ENCODE data around the gene MMP14. TPM values are rescaled to one million over a fixed set of nuclear protein-coding genes. Genes with fewer than 3 reads are reported as not detected.

The MMP14 gene
- total and polyA plus RNA-seq, 2 of the 8 experiments (the other 6 are each of a cell fraction or from before 2014, with no cell fraction given): 58.2 to 86.8 TPM

- H3K23ac ChIP-seq (ENCODE audit: insufficient read length): no peak overlapping the region
- no peak overlapping the region for H2BK5ac ChIP-seq (ENCODE audit: low read depth, low read length)
- DNase-seq (ENCODE audit: low read depth in 1 of 2, low spot score in 2 of 2) (no peak), FAIRE-seq (no peak)
- H3K9me3 ChIP-seq (ENCODE audit: insufficient read depth in 2 of 2, low read depth in 1 of 2, low read length in 1 of 2): no peaks in the 10 kb centered on the region
- H2AFZ ChIP-seq (ENCODE audit: low read length): no peak overlapping the region
- no peaks in the 10 kb centered on the region for H4K20me1 ChIP-seq (replicated peaks in 1 of 2; ENCODE audit: control insufficient read depth in 1 of 2, insufficient read depth in 2 of 2, low read length in 2 of 2)
- no peaks in the 10 kb centered on the region for H3K36me3 ChIP-seq (ENCODE audit: control insufficient read depth in 2 of 4, insufficient read depth in 4 of 4, low read length in 3 of 4)
- H3K56ac ChIP-seq (replicated peaks; ENCODE audit: insufficient read length, low read depth, low read length): no peak overlapping the region
- peak overlapping the region in 2 of 4 experiments; percentile 57 to 83; a peak in 2 of 8 replicates for H3K4me3 ChIP-seq (ENCODE audit: extremely low read depth in 1 of 4, insufficient read depth in 2 of 4, low read depth in 3 of 4, low read length in 4 of 4)
- H3K27ac ChIP-seq (ENCODE audit: low read depth, low read length): no peak overlapping the region
- peaks cover 11% of the 10 kb centered on the region for H3K23me2 ChIP-seq (ENCODE audit: low read depth, low read length)
- POLR2A ChIA-PET (ENCODE audit: partially characterized antibody): interaction anchor here (0.8 to 1.2 kb wide), 4 partner anchors 9 to 65 kb away, joined by 3 to 5 read pairs (median 4); partner anchors contain the start of gene MRPL52
- peaks cover 0 to 17% (median 11%) of the 10 kb centered on the region in 4 experiments; a peak in 6 of 7 replicates for H3K27me3 ChIP-seq (replicated peaks in 1 of 4; ENCODE audit: control insufficient read depth in 3 of 4, extremely low read depth in 1 of 4, insufficient read depth in 3 of 4, low read length in 3 of 4)
- H2AK5ac ChIP-seq (ENCODE audit: low read depth, low read length): 0 out of 2 replicates have a peak overlapping the region, but pooled peaks have one; percentile 7
- H2BK120ac ChIP-seq (replicated peaks; ENCODE audit: low read depth, low read length): no peak overlapping the region
- H3K4me1 ChIP-seq (replicated peaks in 1 of 4; ENCODE audit: control insufficient read depth in 3 of 4, insufficient read depth in 4 of 4, low read length in 3 of 4): peaks cover 6 to 13% (median 9%) of the 10 kb centered on the region in 4 experiments
- 0 out of 2 replicates have a peak overlapping the region, but pooled peaks have one; percentile 37 for H2BK15ac ChIP-seq (ENCODE audit: low read length)
- H3K18ac ChIP-seq (ENCODE audit: extremely low read depth, low read length): no peak overlapping the region
- no peak overlapping the region for H4K91ac ChIP-seq (replicated peaks; ENCODE audit: insufficient read length, low read length)
- peak overlapping the region; percentile 2; the same call in 1 of the 2 replicates for H2BK12ac ChIP-seq (ENCODE audit: low read depth, low read length)
- H4K8ac ChIP-seq (ENCODE audit: extremely low read depth, insufficient read depth, low read length): no peak overlapping the region
- H3K14ac ChIP-seq (ENCODE audit: insufficient read length): no peak overlapping the region
- peak overlapping the region; percentile 86 for H3K4me2 ChIP-seq (ENCODE audit: insufficient read depth in 1 of 2, low read depth in 2 of 2, low read length in 2 of 2)
- H4K5ac ChIP-seq (ENCODE audit: insufficient read length, low read depth, low read length): no peak overlapping the region
- H3K79me1 ChIP-seq (ENCODE audit: low read depth, low read length): peaks cover 3% of the 10 kb centered on the region; the same call in 1 of the 2 replicates
- H3K4ac ChIP-seq (replicated peaks; ENCODE audit: insufficient read length, low read depth, low read length): no peak overlapping the region
- no peak overlapping the region for H3K9ac ChIP-seq (replicated peaks in 1 of 4; ENCODE audit: extremely low read depth in 1 of 4, low read depth in 3 of 4, low read length in 3 of 4)
- H3K79me2 ChIP-seq (ENCODE audit: control insufficient read depth in 1 of 2, insufficient read depth in 2 of 2, low read length in 2 of 2): no peaks in the 10 kb centered on the region
- H2BK20ac ChIP-seq (ENCODE audit: low read length): no peak overlapping the region
- CTCF ChIA-PET (ENCODE audit: partially characterized antibody): interaction anchor here (0.8 to 14.9 kb wide), 8 partner anchors 9 to 74 kb away, joined by 3 to 158 read pairs (median 3); partner anchors contain the start of gene LRP10
- WGBS, 2 experiments (ENCODE audit: extremely low coverage in 1 of 2, insufficient coverage in 1 of 2, insufficient read length in 1 of 2, insufficient replicate concordance in 2 of 2, low coverage in 1 of 2, low lambda C conversion rate in 2 of 2, missing lambda C conversion rate in 1 of 2): 86% methylated on average over 5 of the region's 5 CpGs; no CpG with 5 or more reads in 1 of the 2 experiments
- TF ChIP-seq ASH2L (IDR thresholded peaks at IDR 0.05; ENCODE audit: low read length) (no peak), E2F6 (IDR thresholded peaks at IDR 0.05) (no peak), NANOG (IDR thresholded peaks at IDR 0.05; ENCODE audit: insufficient read depth, low read depth, low read length, poor library complexity, severe bottlenecking) (no peak), RXRA (IDR thresholded peaks at IDR 0.05; ENCODE audit: insufficient read depth, low read depth, low read length) (no peak), CTBP2 (IDR thresholded peaks at IDR 0.05; ENCODE audit: borderline replicate concordance, insufficient read depth, insufficient read length, low read length) (no peak), BCL11A (IDR thresholded peaks at IDR 0.05; ENCODE audit: low read depth in 2 of 2, low read length in 2 of 2) (no peak), TEAD4 (IDR thresholded peaks at IDR 0.05; ENCODE audit: low read depth, low read length) (no peak), SUZ12 (IDR thresholded peaks at IDR 0.05; ENCODE audit: low read length) (no peak), KDM1A (IDR thresholded peaks at IDR 0.05; ENCODE audit: borderline replicate concordance, low read length) (no peak), RFX5 (IDR thresholded peaks at IDR 0.05; ENCODE audit: borderline replicate concordance, low read depth, low read length) (no peak), MAFK (IDR thresholded peaks at IDR 0.05; ENCODE audit: low read depth, low read length) (no peak), HDAC6 (IDR thresholded peaks at IDR 0.05; ENCODE audit: low read depth, low read length) (no peak), ZNF274 (IDR thresholded peaks at IDR 0.05; ENCODE audit: borderline replicate concordance, extremely low read depth, low read length) (no peak)
These were observed 51.6 kb downstream of the MMP14 start for GRCh38 chr14:22887990-22888378.

Measured in H1 (cell line).